NT2/D1 (cell line): ENCODE measurements around the gene SRCAP.

Experiments used
- SUZ12 ChIP-seq: IDR thresholded peaks from 2 replicates; pipeline ENCODE4 v1.6.1; 2011; ENCODE audit not compliant: insufficient read length, insufficient read depth; ENCODE audit errors: extremely low read depth
- YY1 ChIP-seq: IDR thresholded peaks from 2 replicates; pipeline ENCODE4 v1.6.1; 2011; ENCODE audit not compliant: insufficient read length, insufficient read depth

GRCh38 chr16:30753596-30753995 lies 54.6 kb downstream of the SRCAP start:
- no peak for TF ChIP-seq YY1
- no peak for TF ChIP-seq SUZ12
